Testis (tissue), 3 donors: ENCODE results near the gene ABHD16A. TPM values are rescaled to one million over a fixed set of nuclear protein-coding genes. Genes with fewer than 3 reads are reported as not detected.

Source experiments
- DNase-seq: peaks from one replicate; pipeline ENCODE4 v3.0.0-alpha.2; 2019
- H3K27ac ChIP-seq, 2 donors: fragments of 200-600 bp; sonication (generic); one replicate each; pipeline ENCODE4 v1.5.1; 2019
- H3K27me3 ChIP-seq: fragments of 200-600 bp; sonication (generic); one replicate; pipeline ENCODE4 v1.5.1; 2019
- H3K36me3 ChIP-seq: fragments of 200-600 bp; sonication (generic); one replicate; pipeline ENCODE4 v1.5.1; 2017; ENCODE audit warnings: low read depth; ENCODE audit errors: missing control alignments
- H3K4me1 ChIP-seq: fragments of 200-600 bp; sonication (generic); one replicate; pipeline ENCODE4 v1.5.1; 2019
- H3K4me3 ChIP-seq, 2 donors: fragments of 200-600 bp; sonication (generic); one replicate each; pipeline ENCODE4 v1.5.1; 2017 to 2019
- H3K9me3 ChIP-seq: fragments of 200-600 bp; sonication (generic); one replicate; pipeline ENCODE4 v1.5.1; 2017
- POLR2A ChIP-seq: fragments of 450-650 bp; IDR thresholded peaks from one replicate; pipeline ENCODE4 v1.6.1; 2017; ENCODE audit warnings: antibody characterized with exemption, mild to moderate bottlenecking, moderate library complexity
- WGBS, 2 donors: methylation state at CpG; one replicate each; pipeline ENCODE4 v1.1.5; 2018; 5-methylcytosine and 5-hydroxymethylcytosine counted together
- intact Hi-C: fragments of 100-400 bp; cut with DNase I; formaldehyde crosslinking; loops from one replicate; pipeline ENCODE4 v1.15.1; 2023; ENCODE audit warnings: low total_unique reads
- polyA plus RNA-seq: library from polyadenylated mRNA; stranded (reverse); fragments of 350-450 nt; fragmentation: Illumina TruSeq; extraction: RNeasy Lipid Tissue Mini Kit (QIAGEN cat#74804); gene quantifications from one replicate; pipeline ENCODE4 v1.2.3, GENCODE V29; 2014; ENCODE audit warnings: low read depth, low replicate concordance; ENCODE audit not compliant: insufficient read depth
- total RNA-seq, 2 donors: library from RNA; depleted of rRNA; stranded (reverse); fragments of >200 nt; gene quantifications; one replicate each; pipeline ENCODE4 v1.2.3, GENCODE V29; 2016
- TF ChIP-seq, protein P1 (sequence below), 3 experiments: fragments of 450-650 bp in 2 of 3; fragments of 200-600 bp in 1 of 3; sonication (generic) in 1 of 3; IDR thresholded peaks; one replicate each; pipeline ENCODE4 v1.5.1; 2016 to 2019; ENCODE audit warnings: antibody characterized with exemption in 3 of 3, mild to moderate bottlenecking in 2 of 3, moderate library complexity in 1 of 3

The ABHD16A gene
- total and polyA plus RNA-seq, 3 donors from 2014 or later = 77.0 to 108 (median 85.9) TPM

DNA sequence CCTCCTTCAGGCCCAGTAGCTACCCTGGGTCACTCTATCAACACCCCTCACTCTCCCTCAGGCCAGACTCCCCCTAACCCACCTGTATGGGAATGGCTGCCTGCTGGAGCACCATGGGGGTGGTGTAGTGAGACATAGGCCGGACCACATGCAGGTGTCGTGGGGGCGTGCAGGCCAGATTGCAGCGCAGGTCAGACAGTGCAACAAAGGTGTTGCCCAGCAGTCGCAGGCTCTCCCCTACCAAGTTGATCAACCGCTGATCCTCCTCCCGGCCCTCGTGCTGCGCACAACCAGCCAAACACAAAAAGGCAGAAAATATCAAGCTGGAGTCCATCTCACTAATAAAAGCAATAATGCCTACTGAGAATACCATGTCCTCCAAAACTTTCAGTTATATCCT is 57.8 kb downstream of the ABHD16A start:
- DNase-seq = no peak
- 92 to 94% methylated on average over 9 of the region's 9 CpGs for WGBS, 2 donors
- no peak overlapping the region for H3K4me3 ChIP-seq
- no peaks in the 10 kb centered on the region for H3K4me1 ChIP-seq
- no peak overlapping the region for H3K27ac ChIP-seq
- TF ChIP-seq, protein P1, sequence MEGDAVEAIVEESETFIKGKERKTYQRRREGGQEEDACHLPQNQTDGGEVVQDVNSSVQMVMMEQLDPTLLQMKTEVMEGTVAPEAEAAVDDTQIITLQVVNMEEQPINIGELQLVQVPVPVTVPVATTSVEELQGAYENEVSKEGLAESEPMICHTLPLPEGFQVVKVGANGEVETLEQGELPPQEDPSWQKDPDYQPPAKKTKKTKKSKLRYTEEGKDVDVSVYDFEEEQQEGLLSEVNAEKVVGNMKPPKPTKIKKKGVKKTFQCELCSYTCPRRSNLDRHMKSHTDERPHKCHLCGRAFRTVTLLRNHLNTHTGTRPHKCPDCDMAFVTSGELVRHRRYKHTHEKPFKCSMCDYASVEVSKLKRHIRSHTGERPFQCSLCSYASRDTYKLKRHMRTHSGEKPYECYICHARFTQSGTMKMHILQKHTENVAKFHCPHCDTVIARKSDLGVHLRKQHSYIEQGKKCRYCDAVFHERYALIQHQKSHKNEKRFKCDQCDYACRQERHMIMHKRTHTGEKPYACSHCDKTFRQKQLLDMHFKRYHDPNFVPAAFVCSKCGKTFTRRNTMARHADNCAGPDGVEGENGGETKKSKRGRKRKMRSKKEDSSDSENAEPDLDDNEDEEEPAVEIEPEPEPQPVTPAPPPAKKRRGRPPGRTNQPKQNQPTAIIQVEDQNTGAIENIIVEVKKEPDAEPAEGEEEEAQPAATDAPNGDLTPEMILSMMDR (IDR thresholded peaks at IDR 0.05) = no peak
- no peak for TF ChIP-seq POLR2A
- H3K9me3 ChIP-seq = no peaks in the 10 kb centered on the region
- intact Hi-C loops = no loop called here
- no peaks in the 10 kb centered on the region for H3K27me3 ChIP-seq
- H3K36me3 ChIP-seq = no peaks in the 10 kb centered on the region

DNA sequence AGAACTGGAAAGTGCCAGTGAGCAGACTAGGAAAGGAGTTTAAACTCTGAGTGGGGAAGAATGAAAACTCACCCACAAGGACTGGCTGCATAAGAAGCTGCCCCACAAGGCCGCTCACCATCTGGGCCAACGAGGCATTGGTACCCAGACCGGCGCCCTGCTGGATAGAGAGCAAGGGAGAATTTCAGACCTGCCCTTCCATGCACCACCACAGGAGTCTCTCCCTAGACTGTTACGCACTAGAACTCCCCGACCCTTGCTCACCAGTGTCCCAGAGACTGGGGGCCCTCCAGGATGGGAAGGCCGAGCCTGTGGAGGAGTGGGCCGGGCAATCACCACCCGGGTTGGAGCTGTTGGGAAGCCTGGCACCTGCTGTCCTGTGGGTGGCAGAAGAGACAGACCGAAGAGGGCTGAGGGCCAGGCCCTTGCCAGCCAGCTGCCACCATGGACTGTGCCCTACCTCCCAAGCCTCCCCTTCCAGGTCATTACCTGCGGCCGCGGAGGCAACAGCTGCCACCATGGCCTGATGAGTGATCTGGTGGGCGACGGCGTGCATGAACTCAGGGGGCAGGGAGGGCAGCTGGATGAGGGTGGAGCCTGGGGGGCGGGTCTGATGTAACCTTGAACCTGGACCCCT is 59.2 kb downstream of the ABHD16A start:
- H3K4me1 ChIP-seq = no peaks in the 10 kb centered on the region
- DNase-seq = no peak
- intact Hi-C loops = no loop called here
- 82 to 88% methylated on average over 8 to 15 of the region's 17 CpGs for WGBS, 2 donors
- H3K27me3 ChIP-seq = no peaks in the 10 kb centered on the region
- TF ChIP-seq POLR2A = no peak
- TF ChIP-seq, protein P1 (IDR thresholded peaks at IDR 0.05) = no peak
- no peaks in the 10 kb centered on the region for H3K9me3 ChIP-seq
- H3K27ac ChIP-seq = no peak overlapping the region
- H3K4me3 ChIP-seq = no peak overlapping the region
- H3K36me3 ChIP-seq = no peaks in the 10 kb centered on the region

DNA sequence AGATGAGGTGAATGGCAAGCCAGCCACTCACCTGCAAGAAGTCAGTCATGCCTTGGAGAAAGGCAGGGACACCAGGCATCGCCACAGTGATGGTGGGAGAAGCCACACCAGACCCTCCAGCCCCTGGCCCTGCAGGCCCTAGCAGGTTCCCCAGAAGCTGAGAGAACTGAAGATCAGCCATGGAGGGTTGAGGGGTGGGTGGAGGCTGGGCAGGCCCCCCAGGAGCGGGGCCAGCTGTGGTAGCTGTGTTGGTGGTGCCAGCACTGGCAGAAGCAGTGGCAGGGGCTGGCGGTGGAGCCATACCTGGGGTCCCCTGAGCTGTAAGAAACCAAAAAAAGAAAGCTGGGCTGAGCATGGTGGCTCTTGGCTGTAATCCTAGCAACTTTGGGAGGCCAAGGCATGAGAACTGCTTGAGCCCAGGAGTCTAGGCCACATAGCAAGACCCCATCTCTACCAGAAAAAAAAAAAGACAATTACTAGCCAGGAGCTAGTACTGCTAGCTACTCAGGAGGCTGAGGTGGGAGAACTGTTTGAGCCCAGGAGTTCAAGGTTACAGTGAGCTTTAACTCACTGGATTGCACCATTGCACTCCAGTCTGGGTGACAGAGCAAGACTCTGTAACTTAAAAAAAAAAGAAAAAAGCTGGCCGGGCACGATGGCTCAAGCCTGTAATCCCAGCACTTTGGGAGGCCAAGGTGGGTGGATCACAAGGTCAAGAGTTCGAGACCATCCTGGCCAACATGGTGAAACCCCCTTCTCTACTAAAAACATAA is 60.1 kb downstream of the ABHD16A start:
- DNase-seq = no peak
- Histone ChIP-seq H3K36me3 (no peaks in the 10 kb centered on the region), H3K27ac (no peak overlapping the region)

DNA sequence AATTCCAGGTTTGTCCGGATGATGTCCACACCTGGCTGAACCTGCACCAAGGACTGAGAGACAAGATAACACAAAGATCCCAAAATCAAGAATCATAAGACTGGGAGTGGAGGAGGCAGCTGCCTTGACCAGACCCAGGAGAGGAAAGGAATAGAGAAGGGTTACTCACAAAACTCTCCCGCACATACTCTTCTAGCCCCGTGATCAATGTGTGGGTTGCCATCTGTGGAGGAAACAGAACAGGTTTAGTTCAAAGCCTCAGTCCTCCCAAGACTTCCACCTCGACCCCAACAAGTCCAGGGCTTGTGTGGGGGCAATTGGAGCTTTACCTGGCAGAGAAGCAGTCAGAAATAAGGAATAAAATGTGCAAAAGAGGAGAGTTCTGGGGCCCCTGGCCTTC is 61.8 kb downstream of the ABHD16A start:
- WGBS, 2 donors = 86 to 91% methylated on average over 4 of the region's 4 CpGs
- intact Hi-C loops = no loop called here
- DNase-seq = no peak

More for the DNA sequence above, 60.1 kb downstream of the ABHD16A start:
- H3K9me3 ChIP-seq = no peaks in the 10 kb centered on the region
- intact Hi-C loops = no loop called here
- no peaks in the 10 kb centered on the region for H3K27me3 ChIP-seq
- TF ChIP-seq POLR2A = no peak
- TF ChIP-seq, protein P1 (IDR thresholded peaks at IDR 0.05) = no peak
- H3K4me1 ChIP-seq = no peaks in the 10 kb centered on the region
- 82 to 89% methylated on average over 4 to 6 of the region's 6 CpGs for WGBS, 2 donors
- H3K4me3 ChIP-seq = no peak overlapping the region

More for the DNA sequence above, 61.8 kb downstream of the ABHD16A start:
- no peak overlapping the region for H3K27ac ChIP-seq
- no peaks in the 10 kb centered on the region for H3K4me1 ChIP-seq
- H3K9me3 ChIP-seq = no peaks in the 10 kb centered on the region
- no peaks in the 10 kb centered on the region for H3K36me3 ChIP-seq
- H3K4me3 ChIP-seq = no peak overlapping the region
- no peaks in the 10 kb centered on the region for H3K27me3 ChIP-seq
- TF ChIP-seq, protein P1 (IDR thresholded peaks at IDR 0.05) = no peak
- TF ChIP-seq POLR2A = no peak
